ES-I3 (cell line): ENCODE data around the gene MTERF2.
"Not testable (repeated sequence)": the region's sequence is repeated elsewhere in the genome, so short reads cannot be mapped to it uniquely, and the experiment has no call there.

Experiments
- H3K36me3 ChIP-seq: 2 replicates; pipeline ENCODE4 v1.6.1; 2013; ENCODE audit warnings: mild to moderate bottlenecking, low read length, control low read depth, moderate library complexity; ENCODE audit not compliant: insufficient read depth
- H3K4me1 ChIP-seq: 2 replicates; pipeline ENCODE4 v1.6.1; 2013; ENCODE audit warnings: mild to moderate bottlenecking, control low read depth, low read length; ENCODE audit not compliant: insufficient read depth
- H3K9ac ChIP-seq: 2 replicates; pipeline ENCODE4 v1.6.1; 2013; ENCODE audit warnings: low read depth, mild to moderate bottlenecking, low read length, moderate library complexity
- H3K9me3 ChIP-seq: 2 replicates; pipeline ENCODE4 v1.6.1; 2013; ENCODE audit warnings: mild to moderate bottlenecking, low read length, moderate library complexity; ENCODE audit not compliant: control insufficient read depth, insufficient read depth

The MTERF2 gene

GRCh38 chr12:107012736-107013425, 25.9 kb upstream of the MTERF2 start:
- H3K4me1 ChIP-seq, result no peaks in the 10 kb centered on the region
- no peaks in the 10 kb centered on the region for H3K36me3 ChIP-seq
- H3K9ac ChIP-seq, result no peak overlapping the region
- peaks cover 3% of the 10 kb centered on the region; the same call in 1 of the 2 replicates for H3K9me3 ChIP-seq

- peaks cover 3% of the 10 kb centered on the region; the same call in 1 of the 2 replicates for H3K9me3 ChIP-seq
Measured at GRCh38 chr12:107011519-107011918, 24.6 kb upstream of the MTERF2 start.

GRCh38 chr12:107007411-107007810, 20.5 kb upstream of the MTERF2 start:
- Histone ChIP-seq H3K9me3 (peaks cover 3% of the 10 kb centered on the region; the same call in 1 of the 2 replicates), H3K36me3 (no peaks in the 10 kb centered on the region), H3K9ac (no peak overlapping the region), H3K4me1 (no peaks in the 10 kb centered on the region)

More at GRCh38 chr12:107011519-107011918, 24.6 kb upstream of the MTERF2 start:
- H3K36me3 ChIP-seq, result no peaks in the 10 kb centered on the region
- no peaks in the 10 kb centered on the region for H3K4me1 ChIP-seq
- no peak overlapping the region for H3K9ac ChIP-seq

- H3K9ac ChIP-seq, H3K36me3 ChIP-seq, H3K4me1 ChIP-seq, H3K9me3 ChIP-seq: not testable (repeated sequence)
Measured at GRCh38 chr12:107002665-107003064, 15.7 kb upstream of the MTERF2 start.

GRCh38 chr12:106999446-106999845, 12.5 kb upstream of the MTERF2 start:
- Histone ChIP-seq H3K9ac (no peak overlapping the region), H3K4me1 (no peaks in the 10 kb centered on the region), H3K9me3 (no peaks in the 10 kb centered on the region), H3K36me3 (peaks cover 17% of the 10 kb centered on the region)

GRCh38 chr12:106997916-106998315, 11.0 kb upstream of the MTERF2 start:
- Histone ChIP-seq H3K9me3 (no peaks in the 10 kb centered on the region), H3K9ac (no peak overlapping the region), H3K36me3 (peaks cover 17% of the 10 kb centered on the region)

GRCh38 chr12:106996102-106996501, 9.2 kb upstream of the MTERF2 start:
- H3K4me1 ChIP-seq, H3K9ac ChIP-seq, H3K9me3 ChIP-seq: not testable (repeated sequence)
- H3K36me3 ChIP-seq, result peaks cover 17% of the 10 kb centered on the region

More at GRCh38 chr12:106997916-106998315, 11.0 kb upstream of the MTERF2 start:
- no peaks in the 10 kb centered on the region for H3K4me1 ChIP-seq

GRCh38 chr12:106994579-106995220, 7.8 kb upstream of the MTERF2 start:
- Histone ChIP-seq H3K4me1 (no peaks in the 10 kb centered on the region), H3K9me3 (no peaks in the 10 kb centered on the region), H3K36me3 (peaks cover 17% of the 10 kb centered on the region), H3K9ac (no peak overlapping the region)

GRCh38 chr12:106987846-106988245, 900 bp upstream of the MTERF2 start:
- Histone ChIP-seq H3K9ac (peak overlapping the region; percentile 14), H3K9me3 (no peaks in the 10 kb centered on the region)

GRCh38 chr12:106986135-106986534, 811 bp downstream of the MTERF2 start:
- no peaks in the 10 kb centered on the region for H3K9me3 ChIP-seq
- H3K4me1 ChIP-seq, result peaks cover 11% of the 10 kb centered on the region; the same call in 1 of the 2 replicates
- H3K36me3 ChIP-seq, result no peaks in the 10 kb centered on the region
- H3K9ac ChIP-seq, result peak overlapping the region; percentile 85

More at GRCh38 chr12:106987846-106988245, 900 bp upstream of the MTERF2 start:
- Histone ChIP-seq H3K4me1 (peaks cover 11% of the 10 kb centered on the region; the same call in 1 of the 2 replicates), H3K36me3 (no peaks in the 10 kb centered on the region)

GRCh38 chr12:106985479-106985878, 1.5 kb downstream of the MTERF2 start:
- Histone ChIP-seq H3K9ac (no peak overlapping the region), H3K4me1 (peaks cover 11% of the 10 kb centered on the region; the same call in 1 of the 2 replicates)

GRCh38 chr12:106984588-106985137, 2.3 kb downstream of the MTERF2 start:
- peaks cover 11% of the 10 kb centered on the region; the same call in 1 of the 2 replicates for H3K4me1 ChIP-seq
- H3K9ac ChIP-seq, result no peak overlapping the region
- H3K36me3 ChIP-seq, result no peaks in the 10 kb centered on the region
- H3K9me3 ChIP-seq, result no peaks in the 10 kb centered on the region

More at GRCh38 chr12:106985479-106985878, 1.5 kb downstream of the MTERF2 start:
- no peaks in the 10 kb centered on the region for H3K9me3 ChIP-seq
- H3K36me3 ChIP-seq, result no peaks in the 10 kb centered on the region

GRCh38 chr12:106982229-106982628, 4.7 kb downstream of the MTERF2 start:
- Histone ChIP-seq H3K9ac (no peak overlapping the region), H3K4me1 (0 out of 2 replicates have a peak, but pooled peaks cover 5% of the 10 kb centered on the region), H3K9me3 (no peaks in the 10 kb centered on the region), H3K36me3 (no peaks in the 10 kb centered on the region)

- H3K9ac ChIP-seq, result no peak overlapping the region
- 0 out of 2 replicates have a peak, but pooled peaks cover 5% of the 10 kb centered on the region for H3K4me1 ChIP-seq
- no peaks in the 10 kb centered on the region for H3K9me3 ChIP-seq
- H3K36me3 ChIP-seq, result no peaks in the 10 kb centered on the region
Measured at GRCh38 chr12:106981788-106982187, 5.2 kb downstream of the MTERF2 start.
